ENCODE measurements around the gene ARPC5L.
"Not testable (repeated sequence)": the region's sequence is repeated elsewhere in the genome, so short reads cannot be mapped to it uniquely, and the experiment has no call there.

The ARPC5L gene

DNA sequence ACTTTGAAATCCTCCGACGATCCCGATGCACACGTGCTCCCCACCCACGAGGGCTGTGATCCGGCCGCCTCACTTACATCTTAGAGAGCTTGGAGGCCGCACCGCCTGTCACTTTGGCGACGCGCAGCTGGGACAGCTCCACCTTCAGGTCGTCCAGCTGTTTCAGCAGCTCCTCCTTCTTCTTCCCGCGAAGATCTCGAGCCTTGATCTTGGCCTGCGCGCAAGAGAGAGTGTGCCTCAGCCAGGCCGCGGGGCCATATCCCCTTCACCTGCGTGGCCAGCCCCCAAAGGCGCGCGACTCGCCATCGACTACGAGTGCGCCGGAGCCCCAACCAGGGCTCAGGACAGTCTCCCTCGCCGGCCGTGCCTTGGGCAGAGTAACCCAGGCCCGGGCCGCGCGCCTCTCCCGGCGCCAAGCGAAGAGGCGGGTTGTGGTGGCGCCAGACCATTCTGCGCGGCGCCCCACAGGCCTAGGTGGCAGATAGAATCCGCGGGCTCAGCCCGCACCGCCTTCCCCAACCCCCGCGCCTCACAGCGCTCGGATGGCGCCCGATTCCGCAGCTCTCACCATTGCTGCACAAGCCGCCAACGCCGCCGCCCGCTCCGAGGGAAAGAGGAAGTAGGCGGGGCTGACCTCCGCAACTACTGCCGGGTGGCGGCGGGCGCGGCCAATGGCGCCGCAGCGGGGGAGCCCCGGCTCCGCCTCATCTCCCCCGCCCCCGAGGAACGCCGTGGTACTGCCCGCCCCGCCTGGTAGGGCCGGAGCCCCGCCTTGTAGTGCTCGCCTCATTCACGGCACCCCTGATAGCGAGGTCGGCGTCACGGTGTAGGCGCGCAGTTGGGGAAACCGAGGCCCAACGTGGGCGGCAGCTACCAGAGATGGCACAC lies at the start of gene ARPC5L, which contains the start of gene RPL35:
TSS of gene ARPC5L (plus strand) at position 789 of the 888 bp plus-strand sequence. CDS start 7,161 bp downstream, outside the sequence.
TSS of gene RPL35 (minus strand) at position 616 of the 888 bp plus-strand sequence. CDS start at position 571, 45 bp downstream.
- DNase-seq = peak; percentile 95

DNA sequence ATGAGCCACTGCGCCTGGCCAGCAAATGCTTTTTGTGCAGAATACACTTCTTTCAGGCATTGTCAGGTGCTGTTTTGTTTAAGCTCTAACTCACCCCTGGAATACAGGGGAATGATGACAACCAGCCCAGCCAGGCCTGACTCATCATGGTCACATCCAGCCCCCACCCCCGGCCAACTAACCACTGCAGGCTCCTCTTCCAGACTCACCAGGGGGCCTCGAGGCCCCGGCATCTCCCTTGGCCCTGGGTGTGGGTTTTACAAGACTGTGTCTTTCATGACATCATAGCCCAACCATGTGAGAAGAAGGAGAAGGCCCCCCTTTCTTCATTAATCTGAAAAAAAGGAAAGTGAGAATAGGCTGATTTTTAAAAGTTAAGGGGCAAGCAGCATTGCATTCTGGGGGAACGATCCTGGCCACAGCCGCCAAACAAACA lies 49.5 kb upstream of the ARPC5L start:
- no peak for DNase-seq

- peak; percentile 14 for DNase-seq
Observed at GRCh38 chr9:124813041-124813440, 48.9 kb upstream of the ARPC5L start.

DNA sequence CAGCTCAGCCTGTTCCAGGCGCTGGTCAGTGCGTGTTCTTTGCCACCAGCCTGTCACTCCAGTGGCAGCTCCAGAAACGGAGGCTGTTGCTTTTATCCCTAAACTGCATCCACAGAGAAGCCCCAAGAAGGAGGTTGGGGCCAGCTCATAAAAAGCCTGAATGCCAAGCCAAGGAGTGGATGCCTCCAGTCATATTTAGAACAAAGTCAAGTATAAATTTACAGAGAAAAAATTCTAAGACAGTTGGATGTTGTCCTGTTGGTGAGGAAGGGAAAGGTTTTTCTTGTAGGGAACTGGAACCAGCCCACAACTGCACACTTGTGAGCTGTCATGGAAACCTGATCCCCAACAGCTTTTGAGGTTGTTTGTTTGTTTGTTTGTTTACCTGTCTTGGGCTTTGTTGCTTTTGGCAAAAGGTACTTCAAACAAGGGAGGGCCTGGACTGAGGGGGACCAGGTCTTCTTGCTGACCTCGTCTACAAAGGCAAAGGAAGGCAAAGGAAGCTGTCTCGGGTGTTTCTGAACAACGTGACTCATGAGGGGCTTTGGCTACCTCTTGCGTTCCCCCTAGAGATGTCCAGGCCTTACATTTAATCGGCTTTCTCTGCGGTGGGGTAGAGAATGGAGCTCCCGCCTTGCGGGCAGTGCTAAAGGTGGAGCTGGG lies 48.3 kb upstream of the ARPC5L start:
- no peak for DNase-seq

GRCh38 chr9:124814164-124814535 lies 47.8 kb upstream of the ARPC5L start:
- no peak for DNase-seq

- DNase-seq = no peak
Observed at GRCh38 chr9:124815601-124816000, 46.3 kb upstream of the ARPC5L start.

DNA sequence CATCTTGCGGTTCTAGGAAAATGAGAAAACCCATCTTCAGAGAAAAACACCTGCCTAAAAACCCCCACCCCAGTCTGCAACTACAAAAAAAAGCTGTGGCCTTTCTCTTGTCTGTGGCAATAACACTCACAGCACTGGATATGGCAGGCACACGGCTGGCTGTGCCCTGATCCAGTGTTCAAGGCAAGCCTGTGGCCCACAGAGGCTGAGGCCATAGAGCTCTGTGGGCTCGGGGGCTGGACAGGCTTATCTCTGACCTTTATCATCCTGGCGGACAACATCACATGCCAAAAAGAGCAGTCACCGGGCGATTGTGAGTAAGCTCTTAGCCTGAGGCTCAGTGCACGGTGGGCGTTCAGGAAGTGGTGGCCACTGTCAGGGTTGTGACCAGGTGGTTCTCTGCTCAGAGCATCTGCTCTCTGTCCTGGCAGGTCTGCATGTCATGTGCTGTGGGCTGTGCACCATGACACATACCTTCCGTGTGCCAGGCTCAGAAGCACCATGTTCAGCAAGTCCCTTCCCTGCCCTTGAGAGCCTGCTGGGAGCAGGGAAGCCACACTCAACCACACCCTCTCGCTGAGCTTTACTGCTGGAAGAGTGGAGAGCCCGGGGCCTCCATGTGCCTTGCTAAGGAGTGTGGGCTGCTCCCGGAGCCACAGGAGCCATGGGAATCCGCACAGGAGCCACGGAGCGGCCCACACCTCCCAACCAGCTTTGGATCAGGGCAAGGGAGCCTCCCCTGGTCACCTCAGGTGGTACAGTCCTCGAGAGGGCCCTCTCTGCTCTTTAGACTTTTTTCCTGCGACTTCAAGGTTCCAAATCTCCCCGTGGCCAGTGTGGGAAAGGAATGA lies 43.3 kb upstream of the ARPC5L start:
- DNase-seq = no peak

DNA sequence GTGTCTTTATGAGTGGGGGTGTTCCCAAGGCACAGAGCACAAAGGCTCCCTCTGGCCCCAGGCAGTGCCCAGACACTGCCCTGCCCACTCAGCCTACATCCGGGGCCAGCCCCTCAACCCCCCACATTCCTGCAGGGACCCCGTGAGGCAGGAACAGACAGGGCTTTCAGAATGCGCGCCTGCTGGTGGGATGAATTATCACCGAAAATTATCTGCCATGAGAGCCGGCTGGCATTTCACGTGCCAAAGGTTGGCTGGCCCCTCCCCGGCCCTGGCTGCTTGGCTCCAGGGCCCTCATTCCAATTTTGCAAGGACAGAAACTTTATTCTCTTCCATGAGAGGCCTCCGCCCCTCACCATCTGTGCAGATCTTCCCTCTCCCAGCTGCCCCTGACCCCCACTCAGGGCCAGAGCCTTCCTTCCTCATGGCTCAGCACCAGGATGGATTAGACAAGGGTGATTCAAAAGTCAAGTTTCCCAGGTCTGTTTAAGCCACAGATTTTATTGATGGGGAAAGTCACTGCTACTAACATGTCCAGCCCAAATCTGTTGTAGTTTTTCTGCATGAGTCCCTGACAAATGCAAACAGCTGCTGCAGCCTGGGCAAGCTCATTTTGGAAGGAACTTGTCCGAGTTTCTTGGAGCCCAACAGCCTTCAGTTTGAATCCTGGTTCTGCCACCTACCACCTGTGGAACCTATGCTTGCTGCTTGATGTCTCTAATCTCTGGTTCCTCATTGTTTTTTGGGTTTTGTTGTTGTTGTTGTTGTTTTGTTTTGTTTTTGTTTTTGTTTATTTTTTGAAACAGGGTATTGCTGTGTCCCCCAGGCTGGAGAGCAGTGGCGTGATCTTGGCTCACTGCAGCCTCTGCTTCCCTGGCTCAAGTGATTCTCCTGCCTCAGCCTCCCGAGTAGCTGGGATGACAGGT lies 41.0 kb upstream of the ARPC5L start:
- peak; percentile 39 for DNase-seq

GRCh38 chr9:124828489-124829333 lies 33.2 kb upstream of the ARPC5L start:
- no peak for DNase-seq

DNA sequence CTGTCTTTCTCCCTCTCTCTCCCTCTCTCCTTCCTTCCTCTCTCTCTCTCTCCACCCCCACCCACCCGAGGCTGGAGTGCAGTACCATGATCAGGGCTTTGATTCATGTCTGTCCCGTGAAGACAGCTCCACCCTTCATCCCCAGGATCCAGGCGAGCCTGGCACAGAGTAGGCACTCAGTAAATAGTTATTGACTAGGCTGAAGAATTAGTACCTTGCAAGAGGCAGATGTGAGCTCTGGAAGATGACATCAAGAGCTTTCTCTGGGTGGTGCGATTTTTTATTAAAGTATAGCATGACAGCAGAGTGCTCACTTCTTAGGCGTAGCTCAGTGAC lies 32.6 kb upstream of the ARPC5L start:
- DNase-seq = no peak

- DNase-seq = no peak
Observed at GRCh38 chr9:124830593-124830992, 31.3 kb upstream of the ARPC5L start.

DNA sequence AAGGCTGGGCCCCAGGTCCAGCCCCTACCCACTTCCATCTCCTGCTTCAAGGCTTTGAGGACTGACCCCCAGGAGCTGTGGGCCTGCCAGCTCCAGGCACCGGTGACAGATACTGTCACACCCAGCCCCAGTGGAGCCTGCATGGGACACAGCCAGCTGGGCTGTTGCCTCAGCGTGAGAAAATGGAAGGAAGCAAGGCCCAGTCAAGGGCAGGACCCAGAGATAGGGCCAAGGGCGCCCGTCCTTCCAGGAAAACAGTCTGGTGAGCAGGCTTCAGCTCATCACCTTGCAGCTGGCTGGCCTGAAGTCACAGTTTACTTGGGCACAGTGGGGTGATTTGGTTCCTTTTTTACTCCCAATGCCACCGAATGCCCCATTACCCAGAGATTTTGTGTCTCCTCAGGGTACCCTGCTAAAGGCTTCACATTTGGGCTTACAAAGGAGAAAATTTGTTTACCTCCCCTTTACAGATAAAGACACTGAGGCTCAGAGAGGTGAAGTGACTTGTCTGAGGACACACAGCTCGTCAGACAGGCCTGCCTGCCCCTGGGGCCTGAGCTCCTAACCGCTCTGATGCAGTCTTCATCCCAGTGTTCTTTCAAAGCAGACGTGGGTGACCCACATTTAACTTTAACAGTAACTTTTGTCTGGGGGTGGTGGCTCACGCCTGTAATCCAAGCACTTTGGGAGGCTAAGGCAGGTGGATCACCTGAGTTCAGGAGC lies 30.1 kb upstream of the ARPC5L start:
- no peak for DNase-seq

- DNase-seq = no peak
Observed at GRCh38 chr9:124834591-124834990, 27.3 kb upstream of the ARPC5L start.

DNA sequence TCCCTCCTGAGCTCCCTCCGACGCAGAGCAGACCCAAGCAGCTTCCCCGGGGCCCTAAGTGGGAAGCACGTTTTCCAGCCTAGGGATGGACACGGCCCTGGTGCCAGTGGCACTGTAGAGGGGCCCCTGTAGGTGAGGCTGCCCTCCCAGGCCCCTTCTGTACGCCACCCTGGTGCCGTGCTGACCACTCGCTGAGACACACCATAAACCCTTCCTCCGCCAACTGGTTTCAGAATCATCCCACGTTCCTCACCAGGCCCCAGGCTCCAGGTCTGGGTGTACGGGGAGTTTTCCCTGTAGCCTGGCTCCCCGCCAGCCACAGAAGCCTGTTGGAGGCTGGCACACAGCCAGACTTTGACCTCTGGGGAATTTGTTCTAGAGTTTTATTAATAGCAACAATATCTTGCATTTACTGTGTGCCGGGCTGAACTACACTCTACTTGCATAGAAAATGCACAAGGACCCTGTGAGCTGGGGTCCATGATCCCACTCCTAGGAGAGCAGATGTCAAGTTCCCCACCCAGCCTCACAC lies 26.8 kb upstream of the ARPC5L start:
- peak; percentile 91 for DNase-seq

DNA sequence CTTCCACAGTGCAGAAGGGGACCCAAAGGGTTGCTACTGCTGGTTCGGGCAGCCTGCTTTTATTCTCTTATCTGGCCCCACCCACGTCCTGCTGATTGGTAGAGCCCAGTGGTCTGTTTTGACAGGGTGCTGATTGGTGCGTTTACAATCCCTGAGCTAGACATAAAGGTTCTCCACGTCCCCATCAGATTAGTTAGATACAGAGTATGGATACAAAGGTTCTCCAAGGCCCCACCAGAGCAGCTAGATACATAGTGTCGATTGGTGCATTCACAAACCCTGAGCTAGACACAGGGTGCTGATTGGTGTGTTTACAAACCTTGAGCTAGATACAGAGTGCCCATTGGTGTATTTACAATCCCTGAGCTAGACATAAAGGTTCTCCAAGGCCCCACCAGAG lies 23.8 kb upstream of the ARPC5L start:
- not testable (repeated sequence) for DNase-seq

GRCh38 chr9:124838567-124839275 lies 23.2 kb upstream of the ARPC5L start:
- not testable (repeated sequence) for DNase-seq

DNA sequence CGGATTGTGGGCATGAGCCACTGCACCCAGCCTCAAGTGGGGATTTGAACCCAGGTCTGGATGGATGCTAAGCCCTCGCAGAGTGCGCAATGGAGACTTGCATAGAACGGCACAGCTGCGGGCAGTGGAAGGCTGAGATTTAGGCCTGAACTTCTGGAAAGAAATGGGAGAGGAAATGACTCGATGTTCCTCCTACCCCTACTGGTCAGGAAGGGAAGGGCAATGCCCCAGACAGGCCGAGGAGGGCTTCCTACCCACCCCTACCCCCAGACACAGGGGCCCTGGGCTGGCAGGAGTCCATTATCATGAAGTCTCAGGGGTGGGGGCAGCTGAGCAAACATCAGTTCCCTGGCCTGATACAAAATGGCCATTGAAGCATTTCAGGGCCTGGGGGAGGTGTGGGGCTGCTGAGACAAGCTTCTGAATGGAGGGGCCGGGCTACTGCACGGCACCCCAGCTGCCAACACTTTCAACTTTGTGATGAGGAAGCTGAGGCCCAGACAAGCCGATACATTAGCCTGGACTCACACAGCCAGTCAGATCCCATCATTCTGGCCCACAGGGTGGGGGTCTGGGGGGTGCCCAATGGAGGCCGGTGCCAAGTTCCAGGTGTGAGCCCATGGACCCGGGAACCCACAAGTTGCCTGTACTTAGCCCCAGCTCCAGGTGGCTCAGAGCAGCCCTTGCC lies 22.2 kb upstream of the ARPC5L start:
- no peak for DNase-seq

DNA sequence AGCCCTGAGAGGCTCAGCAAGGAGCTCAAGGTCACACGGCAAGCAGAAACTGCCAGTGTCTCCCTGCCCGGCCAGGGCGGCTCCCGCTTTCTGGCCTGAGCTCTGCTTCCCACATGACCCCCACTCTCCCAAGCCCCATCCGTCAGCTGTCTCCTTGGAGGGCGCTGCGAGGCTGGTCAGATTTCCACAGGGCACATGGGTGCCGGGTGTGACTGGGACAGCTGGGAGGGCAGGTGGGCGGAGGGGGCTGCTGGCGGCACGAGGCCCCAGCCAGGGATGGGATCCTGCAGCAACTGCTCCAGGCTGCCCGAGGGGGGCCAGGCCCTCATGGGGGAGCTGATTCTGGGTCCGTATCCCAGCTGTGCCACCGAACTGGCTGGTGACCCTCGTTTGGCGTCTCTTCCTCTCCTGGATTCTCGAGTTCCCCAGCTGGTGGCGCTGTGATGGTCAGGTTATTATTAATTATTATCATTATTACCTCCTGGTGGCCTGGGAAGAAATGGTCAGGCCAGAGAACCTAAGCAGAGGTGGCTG lies 21.6 kb upstream of the ARPC5L start:
- no peak for DNase-seq
